Endothelial cell of umbilical vein (primary cell): ENCODE measurements around the gene NPB. TPM values are rescaled to one million over a fixed set of nuclear protein-coding genes. Genes with fewer than 3 reads are reported as not detected.

ENCODE experiments used
- BruUV-seq: library from RNA; stranded (reverse); fragments of 400-500 nt; replicated peaks from 2 replicates; lab custom pipeline; 2021; lab: Mats Ljungman, UMichigan
- CTCF ChIA-PET: fragments of 300-600, 350-600 bp; sonication (Branson Sonifier 250); formaldehyde crosslinking; loops from one replicate; lab custom pipeline; 2021; ENCODE audit warnings: antibody characterized with exemption, inconsistent platforms; lab: Charles Lee
- POLR2A ChIA-PET: fragments of 300-600, 350-600 bp; sonication (Branson Sonifier 250); formaldehyde crosslinking; loops from one replicate; lab custom pipeline; 2021; ENCODE audit warnings: antibody characterized with exemption, inconsistent platforms; lab: Charles Lee
- DNase-seq: peaks from one replicate; pipeline ENCODE4 v3.0.0-alpha.2; 2011; ENCODE audit warnings: low read depth, low spot score
- FAIRE-seq: peaks from 2 replicates; lab custom pipeline; 2011; peaks lifted over from hg19 to GRCh38; lab: Jason Lieb, UNC
- H2AFZ ChIP-seq: 2 replicates; pipeline ENCODE4 v1.6.0; 2012; ENCODE audit warnings: low read depth, low read length, control low read depth, inconsistent platforms
- H3K27ac ChIP-seq: 2 replicates; pipeline ENCODE4 v1.5.1; 2011; ENCODE audit warnings: low read depth, mild to moderate bottlenecking, control low read depth, low read length, moderate library complexity; ENCODE audit not compliant: insufficient read depth
- H3K27me3 ChIP-seq, 2 experiments: 2 replicates each; pipeline versions ENCODE4 v1.6.0 to v1.6.1; 2011; ENCODE audit warnings: low read length in 2 of 2, mixed read lengths in 1 of 2; ENCODE audit not compliant: control insufficient read depth in 2 of 2, insufficient read depth in 2 of 2
- H3K36me3 ChIP-seq, 2 experiments: 2 replicates in 1 of 2; 3 replicates in 1 of 2; pipeline ENCODE4 v1.5.1; 2011; ENCODE audit warnings: low read length in 2 of 2, mild to moderate bottlenecking in 1 of 2, moderate library complexity in 1 of 2; ENCODE audit not compliant: control insufficient read depth in 2 of 2, insufficient read depth in 2 of 2; ENCODE audit errors: extremely low read depth in 1 of 2
- H3K4me1 ChIP-seq: 3 replicates; pipeline ENCODE4 v1.5.1; 2011; ENCODE audit warnings: mild to moderate bottlenecking, low read length; ENCODE audit not compliant: control insufficient read depth, insufficient read depth; ENCODE audit errors: extremely low read depth
- H3K4me2 ChIP-seq: 2 replicates; pipeline ENCODE4 v1.6.1; 2011; ENCODE audit warnings: low read length, control low read depth, mixed read lengths; ENCODE audit not compliant: insufficient read depth
- H3K4me3 ChIP-seq, 3 experiments: fragments of 200-600 bp in 1 of 3; sonication (generic), shearing (Covaris generic) in 1 of 3; replicated peaks in 1 of 3; 2 replicates each; pipeline ENCODE4 v1.5.1; 2011 to 2016; ENCODE audit warnings: control low read depth in 3 of 3, low read length in 3 of 3, mild to moderate bottlenecking in 2 of 3, inconsistent platforms in 1 of 3, low read depth in 1 of 3, moderate library complexity in 1 of 3; ENCODE audit not compliant: insufficient read depth in 1 of 3
- H3K79me2 ChIP-seq: 2 replicates; pipeline ENCODE4 v1.6.0; 2012; ENCODE audit warnings: low read length, inconsistent platforms; ENCODE audit not compliant: control insufficient read depth, insufficient read depth
- H3K9ac ChIP-seq: replicated peaks from 2 replicates; pipeline ENCODE3; 2011; ENCODE audit warnings: low read length, control low read depth; ENCODE audit not compliant: insufficient read depth; ENCODE audit errors: extremely low read depth
- H3K9me1 ChIP-seq: replicated peaks from 3 replicates; pipeline ENCODE4 v1.6.0; 2011; ENCODE audit warnings: mild to moderate bottlenecking, low read length; ENCODE audit not compliant: control insufficient read depth, insufficient read depth; ENCODE audit errors: extremely low read depth
- H3K9me3 ChIP-seq: replicated peaks from 2 replicates; pipeline ENCODE4 v1.5.1; 2012; ENCODE audit warnings: low read length, inconsistent platforms; ENCODE audit not compliant: control insufficient read depth, insufficient read depth
- H4K20me1 ChIP-seq: replicated peaks from 2 replicates; pipeline ENCODE3; 2011; ENCODE audit warnings: mild to moderate bottlenecking, low read length; ENCODE audit not compliant: control insufficient read depth, insufficient read depth; ENCODE audit errors: extremely low read depth
- EZH2 ChIP-seq: IDR thresholded peaks from 2 replicates; pipeline ENCODE4 v1.6.1; 2012; ENCODE audit warnings: borderline replicate concordance, low read depth, mild to moderate bottlenecking, moderate library complexity, low read length, inconsistent platforms; ENCODE audit not compliant: severe bottlenecking
- FOS ChIP-seq: IDR thresholded peaks from 2 replicates; pipeline ENCODE4 v1.6.1; 2011; ENCODE audit warnings: mild to moderate bottlenecking, low read length, moderate library complexity, borderline replicate concordance; ENCODE audit not compliant: insufficient read depth
- GATA2 ChIP-seq: IDR thresholded peaks from 2 replicates; pipeline ENCODE4 v1.7.0; 2011; ENCODE audit warnings: low read depth, mild to moderate bottlenecking, moderate library complexity, mixed read lengths, low read length; ENCODE audit not compliant: insufficient read length, insufficient read depth
- JUN ChIP-seq: IDR thresholded peaks from 2 replicates; pipeline ENCODE4 v1.6.1; 2011; ENCODE audit warnings: borderline replicate concordance, low read depth; ENCODE audit not compliant: insufficient read length, insufficient read depth
- MYC ChIP-seq: IDR thresholded peaks from one replicate; pipeline ENCODE4 v1.6.1; 2011; ENCODE audit warnings: mild to moderate bottlenecking, low read depth, low read length
- POLR2A ChIP-seq: IDR thresholded peaks from 2 replicates; pipeline ENCODE4 v1.6.1; 2012; ENCODE audit warnings: low read depth, mild to moderate bottlenecking, control low read depth, low read length
- POLR2AphosphoS5 ChIP-seq: IDR thresholded peaks from 2 replicates; pipeline ENCODE4 v1.6.1; 2012; ENCODE audit warnings: low read depth, mild to moderate bottlenecking, control low read depth, low read length, moderate library complexity; ENCODE audit not compliant: insufficient read depth
- dilution Hi-C: fragments of 300-500 bp; cut with MboI; formaldehyde crosslinking; loops from one replicate; pipeline ENCODE4 v1.15.0; 2019; ENCODE audit warnings: low sequenced_read_pairs; ENCODE audit not compliant: extremely low pct_ligation_motif_present
- intact Hi-C: fragments of 100-400 bp; cut with micrococcal nuclease; formaldehyde crosslinking; loops from one replicate; pipeline ENCODE4 v1.10.0; 2022
- polyA plus RNA-seq, 4 experiments: library from polyadenylated mRNA; depleted of rRNA in 3 of 4; stranded (reverse) in 3 of 4; unstranded in 1 of 4; fragments of >200 nt; gene quantifications; 2 replicates each; pipeline versions ENCODE4 v1.2.1 to v1.2.3, GENCODE V29; 2011 to 2012; ENCODE audit warnings: missing spikeins in 1 of 4
- total RNA-seq: library from RNA; stranded (reverse); gene quantifications from 2 replicates; pipeline ENCODE4 v1.2.3, GENCODE V29; 2021
- TF ChIP-seq, protein P1 (sequence below), 2 donors: IDR thresholded peaks; 1 replicate in 1 of 2; 2 replicates in 1 of 2; pipeline ENCODE4 v1.5.1; 2011; ENCODE audit warnings: low read length in 2 of 2, mild to moderate bottlenecking in 2 of 2, moderate library complexity in 2 of 2, control low read depth in 1 of 2, inconsistent platforms in 1 of 2, low read depth in 1 of 2; ENCODE audit not compliant: insufficient read depth in 1 of 2; ENCODE audit errors: extremely low read depth in 1 of 2
- TF ChIP-seq, protein P2 (sequence below): IDR thresholded peaks from 2 replicates; pipeline ENCODE4 v1.6.1; 2011; ENCODE audit not compliant: insufficient read depth, insufficient read length

The NPB gene
- total and polyA plus RNA-seq, 2 donors (not counting 3 experiments of a cell fraction or from before 2014, with no cell fraction given), result 0.33 to 0.42 TPM

DNA sequence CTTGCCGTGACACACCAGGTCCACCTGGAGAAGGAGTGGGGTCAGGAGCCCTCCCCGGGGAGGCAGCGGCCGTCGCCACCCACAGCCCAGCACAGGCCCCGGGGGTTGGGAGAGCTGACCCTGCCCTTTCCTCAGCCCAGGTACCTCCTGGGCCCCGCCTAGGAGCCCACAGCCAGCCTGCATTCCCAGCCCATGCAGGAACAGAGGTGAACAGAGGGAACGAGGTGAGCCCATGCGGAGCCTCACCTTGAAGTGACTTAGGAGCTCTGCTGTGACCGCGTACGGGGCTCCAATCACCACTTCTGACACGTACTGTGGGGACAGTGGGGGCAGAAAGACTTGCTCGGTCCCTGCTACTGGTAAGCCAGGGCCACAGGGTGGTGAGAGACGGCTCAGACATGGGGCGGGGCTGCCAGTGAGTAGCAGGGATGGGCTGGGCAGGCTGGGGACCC is 3.4 kb downstream of the NPB start:
- Histone ChIP-seq H3K36me3 (peaks cover 0 to 3% of the 10 kb centered on the region in 2 experiments), H3K9me1 (no peaks in the 10 kb centered on the region), H3K79me2 (no peaks in the 10 kb centered on the region), H3K27me3 (no peaks in the 10 kb centered on the region), H3K27ac (no peak overlapping the region), H3K4me2 (no peak overlapping the region), H3K9ac (no peak overlapping the region), H2AFZ (no peak overlapping the region), H3K4me1 (peaks cover 8% of the 10 kb centered on the region), H3K4me3 (no peak overlapping the region), H3K9me3 (no peaks in the 10 kb centered on the region), H4K20me1 (no peaks in the 10 kb centered on the region)
- dilution Hi-C loops, result no loop called here
- intact Hi-C loops, result no loop called here
- no peak for DNase-seq
- BruUV-seq, result no TSS peak
- no peak for FAIRE-seq
- CTCF ChIA-PET, result no interaction called here
- no peak for TF ChIP-seq FOS
- TF ChIP-seq MYC, result no peak
- no peak for TF ChIP-seq EZH2
- TF ChIP-seq, protein P1, sequence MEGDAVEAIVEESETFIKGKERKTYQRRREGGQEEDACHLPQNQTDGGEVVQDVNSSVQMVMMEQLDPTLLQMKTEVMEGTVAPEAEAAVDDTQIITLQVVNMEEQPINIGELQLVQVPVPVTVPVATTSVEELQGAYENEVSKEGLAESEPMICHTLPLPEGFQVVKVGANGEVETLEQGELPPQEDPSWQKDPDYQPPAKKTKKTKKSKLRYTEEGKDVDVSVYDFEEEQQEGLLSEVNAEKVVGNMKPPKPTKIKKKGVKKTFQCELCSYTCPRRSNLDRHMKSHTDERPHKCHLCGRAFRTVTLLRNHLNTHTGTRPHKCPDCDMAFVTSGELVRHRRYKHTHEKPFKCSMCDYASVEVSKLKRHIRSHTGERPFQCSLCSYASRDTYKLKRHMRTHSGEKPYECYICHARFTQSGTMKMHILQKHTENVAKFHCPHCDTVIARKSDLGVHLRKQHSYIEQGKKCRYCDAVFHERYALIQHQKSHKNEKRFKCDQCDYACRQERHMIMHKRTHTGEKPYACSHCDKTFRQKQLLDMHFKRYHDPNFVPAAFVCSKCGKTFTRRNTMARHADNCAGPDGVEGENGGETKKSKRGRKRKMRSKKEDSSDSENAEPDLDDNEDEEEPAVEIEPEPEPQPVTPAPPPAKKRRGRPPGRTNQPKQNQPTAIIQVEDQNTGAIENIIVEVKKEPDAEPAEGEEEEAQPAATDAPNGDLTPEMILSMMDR (IDR thresholded peaks at IDR 0.05; ENCODE audit: extremely low read depth in 1 of 2, insufficient read depth in 1 of 2, low read depth in 1 of 2, low read length in 2 of 2), result no peak
- TF ChIP-seq, protein P2, sequence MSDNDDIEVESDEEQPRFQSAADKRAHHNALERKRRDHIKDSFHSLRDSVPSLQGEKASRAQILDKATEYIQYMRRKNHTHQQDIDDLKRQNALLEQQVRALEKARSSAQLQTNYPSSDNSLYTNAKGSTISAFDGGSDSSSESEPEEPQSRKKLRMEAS, result no peak
- no peak for TF ChIP-seq GATA2
- no peak for TF ChIP-seq POLR2A
- no peak for TF ChIP-seq POLR2AphosphoS5
- TF ChIP-seq JUN, result no peak
- POLR2A ChIA-PET, result no interaction called here
